ENCODE measurements around the gene ARMC3. TPM values are rescaled to one million over a fixed set of nuclear protein-coding genes. Genes with fewer than 3 reads are reported as not detected.

Gene ARMC3
- total and polyA plus RNA-seq, 2 experiments from 2014 or later, result 0.24 TPM; not detected in 1

DNA sequence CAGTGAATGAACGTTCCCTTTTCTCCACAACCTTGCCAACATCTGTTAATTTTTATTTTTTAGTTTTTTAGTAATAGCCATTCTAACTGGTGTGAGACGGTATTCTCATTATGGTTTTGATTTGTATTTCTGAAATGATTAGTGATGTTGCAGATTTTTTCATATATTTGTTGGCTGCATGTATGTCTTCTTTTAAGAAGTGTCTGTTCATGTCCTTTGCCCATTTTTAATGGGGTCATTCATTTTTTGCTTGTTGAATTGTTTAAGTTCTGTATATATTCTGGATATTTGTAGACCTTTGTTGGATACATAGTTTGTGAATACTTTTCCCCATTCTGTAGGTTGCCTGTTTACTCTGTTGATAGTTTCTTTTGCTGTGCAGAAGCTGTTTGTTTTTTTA, 93.6 kb downstream of the ARMC3 start:
- no peak overlapping the region for H3K4me2 ChIP-seq
- ATAC-seq (no peak), DNase-seq (ENCODE audit: low spot score) (no peak)
- Mint-ChIP-seq H3K9me3 (peaks cover 3% of the 10 kb centered on the region; the same call in 1 of the 3 replicates), H3K4me1 (no peaks in the 10 kb centered on the region), H3K4me3 (no peak overlapping the region), H3K27ac (no peak overlapping the region), H3K27me3 (ENCODE audit: insufficient read depth, low read depth, poor library complexity) (peaks cover 2% of the 10 kb centered on the region), H3K36me3 (ENCODE audit: low read depth) (no peaks in the 10 kb centered on the region)
- no peak overlapping the region for H3K4me3 ChIP-seq
- H3K4me1 ChIP-seq (ENCODE audit: insufficient read depth), result no peaks in the 10 kb centered on the region
- no peaks in the 10 kb centered on the region for H3K27me3 ChIP-seq (ENCODE audit: insufficient read depth)
- no peaks in the 10 kb centered on the region for H3K9me2 ChIP-seq (ENCODE audit: insufficient read depth)
- H3F3A ChIP-seq (replicated peaks; ENCODE audit: low read depth), result no peaks in the 10 kb centered on the region
- no peaks in the 10 kb centered on the region for H4K20me1 ChIP-seq (replicated peaks; ENCODE audit: insufficient read depth)
- no peak overlapping the region for H2AFZ ChIP-seq
- no peaks in the 10 kb centered on the region for H3K36me3 ChIP-seq (ENCODE audit: insufficient read depth)
- H3K27ac ChIP-seq (ENCODE audit: low read depth), result no peak overlapping the region
- TF ChIP-seq, protein P1, sequence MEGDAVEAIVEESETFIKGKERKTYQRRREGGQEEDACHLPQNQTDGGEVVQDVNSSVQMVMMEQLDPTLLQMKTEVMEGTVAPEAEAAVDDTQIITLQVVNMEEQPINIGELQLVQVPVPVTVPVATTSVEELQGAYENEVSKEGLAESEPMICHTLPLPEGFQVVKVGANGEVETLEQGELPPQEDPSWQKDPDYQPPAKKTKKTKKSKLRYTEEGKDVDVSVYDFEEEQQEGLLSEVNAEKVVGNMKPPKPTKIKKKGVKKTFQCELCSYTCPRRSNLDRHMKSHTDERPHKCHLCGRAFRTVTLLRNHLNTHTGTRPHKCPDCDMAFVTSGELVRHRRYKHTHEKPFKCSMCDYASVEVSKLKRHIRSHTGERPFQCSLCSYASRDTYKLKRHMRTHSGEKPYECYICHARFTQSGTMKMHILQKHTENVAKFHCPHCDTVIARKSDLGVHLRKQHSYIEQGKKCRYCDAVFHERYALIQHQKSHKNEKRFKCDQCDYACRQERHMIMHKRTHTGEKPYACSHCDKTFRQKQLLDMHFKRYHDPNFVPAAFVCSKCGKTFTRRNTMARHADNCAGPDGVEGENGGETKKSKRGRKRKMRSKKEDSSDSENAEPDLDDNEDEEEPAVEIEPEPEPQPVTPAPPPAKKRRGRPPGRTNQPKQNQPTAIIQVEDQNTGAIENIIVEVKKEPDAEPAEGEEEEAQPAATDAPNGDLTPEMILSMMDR (conservative IDR thresholded peaks at IDR 0.05; ENCODE audit: low read depth in 2 of 2), result no peak
- no peak for TF ChIP-seq CREB1 (CRISPR knock-in tag; IDR thresholded peaks at IDR 0.05; ENCODE audit: low read depth)
- no peak for TF ChIP-seq STAT1 (IDR thresholded peaks at IDR 0.05; ENCODE audit: unreplicated experiment)
- TF ChIP-seq NANOG (IDR thresholded peaks at IDR 0.05; ENCODE audit: borderline replicate concordance), result no peak
- no peak for TF ChIP-seq EZH2 (IDR thresholded peaks at IDR 0.05; ENCODE audit: low read depth, unreplicated experiment)
- no peak for TF ChIP-seq ZNF331 (CRISPR knock-in tag; IDR thresholded peaks at IDR 0.05; ENCODE audit: low read depth)
- TF ChIP-seq JUNB (IDR thresholded peaks at IDR 0.05; ENCODE audit: unreplicated experiment), result no peak
- TF ChIP-seq EZH2phosphoT487 (IDR thresholded peaks at IDR 0.05; ENCODE audit: unreplicated experiment), result no peak
- TF ChIP-seq ZNF114 (CRISPR knock-in tag; IDR thresholded peaks at IDR 0.05), result no peak
- TF ChIP-seq, protein P2, sequence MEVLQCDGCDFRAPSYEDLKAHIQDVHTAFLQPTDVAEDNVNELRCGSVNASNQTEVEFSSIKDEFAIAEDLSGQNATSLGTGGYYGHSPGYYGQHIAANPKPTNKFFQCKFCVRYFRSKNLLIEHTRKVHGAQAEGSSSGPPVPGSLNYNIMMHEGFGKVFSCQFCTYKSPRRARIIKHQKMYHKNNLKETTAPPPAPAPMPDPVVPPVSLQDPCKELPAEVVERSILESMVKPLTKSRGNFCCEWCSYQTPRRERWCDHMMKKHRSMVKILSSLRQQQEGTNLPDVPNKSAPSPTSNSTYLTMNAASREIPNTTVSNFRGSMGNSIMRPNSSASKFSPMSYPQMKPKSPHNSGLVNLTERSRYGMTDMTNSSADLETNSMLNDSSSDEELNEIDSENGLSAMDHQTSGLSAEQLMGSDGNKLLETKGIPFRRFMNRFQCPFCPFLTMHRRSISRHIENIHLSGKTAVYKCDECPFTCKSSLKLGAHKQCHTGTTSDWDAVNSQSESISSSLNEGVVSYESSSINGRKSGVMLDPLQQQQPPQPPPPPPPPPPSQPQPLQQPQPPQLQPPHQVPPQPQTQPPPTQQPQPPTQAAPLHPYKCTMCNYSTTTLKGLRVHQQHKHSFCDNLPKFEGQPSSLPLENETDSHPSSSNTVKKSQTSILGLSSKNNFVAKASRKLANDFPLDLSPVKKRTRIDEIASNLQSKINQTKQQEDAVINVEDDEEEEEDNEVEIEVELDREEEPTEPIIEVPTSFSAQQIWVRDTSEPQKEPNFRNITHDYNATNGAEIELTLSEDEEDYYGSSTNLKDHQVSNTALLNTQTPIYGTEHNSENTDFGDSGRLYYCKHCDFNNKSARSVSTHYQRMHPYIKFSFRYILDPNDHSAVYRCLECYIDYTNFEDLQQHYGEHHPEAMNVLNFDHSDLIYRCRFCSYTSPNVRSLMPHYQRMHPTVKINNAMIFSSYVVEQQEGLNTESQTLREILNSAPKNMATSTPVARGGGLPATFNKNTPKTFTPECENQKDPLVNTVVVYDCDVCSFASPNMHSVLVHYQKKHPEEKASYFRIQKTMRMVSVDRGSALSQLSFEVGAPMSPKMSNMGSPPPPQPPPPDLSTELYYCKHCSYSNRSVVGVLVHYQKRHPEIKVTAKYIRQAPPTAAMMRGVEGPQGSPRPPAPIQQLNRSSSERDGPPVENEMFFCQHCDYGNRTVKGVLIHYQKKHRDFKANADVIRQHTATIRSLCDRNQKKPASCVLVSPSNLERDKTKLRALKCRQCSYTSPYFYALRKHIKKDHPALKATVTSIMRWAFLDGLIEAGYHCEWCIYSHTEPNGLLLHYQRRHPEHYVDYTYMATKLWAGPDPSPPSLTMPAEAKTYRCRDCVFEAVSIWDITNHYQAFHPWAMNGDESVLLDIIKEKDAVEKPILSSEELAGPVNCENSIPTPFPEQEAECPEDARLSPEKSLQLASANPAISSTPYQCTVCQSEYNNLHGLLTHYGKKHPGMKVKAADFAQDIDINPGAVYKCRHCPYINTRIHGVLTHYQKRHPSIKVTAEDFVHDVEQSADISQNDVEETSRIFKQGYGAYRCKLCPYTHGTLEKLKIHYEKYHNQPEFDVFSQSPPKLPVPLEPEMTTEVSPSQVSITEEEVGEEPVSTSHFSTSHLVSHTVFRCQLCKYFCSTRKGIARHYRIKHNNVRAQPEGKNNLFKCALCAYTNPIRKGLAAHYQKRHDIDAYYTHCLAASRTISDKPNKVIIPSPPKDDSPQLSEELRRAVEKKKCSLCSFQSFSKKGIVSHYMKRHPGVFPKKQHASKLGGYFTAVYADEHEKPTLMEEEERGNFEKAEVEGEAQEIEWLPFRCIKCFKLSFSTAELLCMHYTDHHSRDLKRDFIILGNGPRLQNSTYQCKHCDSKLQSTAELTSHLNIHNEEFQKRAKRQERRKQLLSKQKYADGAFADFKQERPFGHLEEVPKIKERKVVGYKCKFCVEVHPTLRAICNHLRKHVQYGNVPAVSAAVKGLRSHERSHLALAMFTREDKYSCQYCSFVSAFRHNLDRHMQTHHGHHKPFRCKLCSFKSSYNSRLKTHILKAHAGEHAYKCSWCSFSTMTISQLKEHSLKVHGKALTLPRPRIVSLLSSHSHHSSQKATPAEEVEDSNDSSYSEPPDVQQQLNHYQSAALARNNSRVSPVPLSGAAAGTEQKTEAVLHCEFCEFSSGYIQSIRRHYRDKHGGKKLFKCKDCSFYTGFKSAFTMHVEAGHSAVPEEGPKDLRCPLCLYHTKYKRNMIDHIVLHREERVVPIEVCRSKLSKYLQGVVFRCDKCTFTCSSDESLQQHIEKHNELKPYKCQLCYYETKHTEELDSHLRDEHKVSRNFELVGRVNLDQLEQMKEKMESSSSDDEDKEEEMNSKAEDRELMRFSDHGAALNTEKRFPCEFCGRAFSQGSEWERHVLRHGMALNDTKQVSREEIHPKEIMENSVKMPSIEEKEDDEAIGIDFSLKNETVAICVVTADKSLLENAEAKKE (CRISPR knock-in tag; IDR thresholded peaks at IDR 0.05), result no peak
- H3K79me2 ChIP-seq (replicated peaks; ENCODE audit: insufficient read depth), result no peaks in the 10 kb centered on the region

Data from GM23338 (cell line).